Erythroblast (primary cell): ENCODE measurements around the gene USP4.

ENCODE experiments used
- GATA1 ChIP-seq: IDR thresholded peaks from 2 replicates; pipeline ENCODE4 v1.6.1; 2011; ENCODE audit warnings: low read depth, mild to moderate bottlenecking, control low read depth, low read length, moderate library complexity
- POLR2A ChIP-seq: IDR thresholded peaks from 2 replicates; pipeline ENCODE4 v1.6.1; 2011; ENCODE audit warnings: mild to moderate bottlenecking, low read length

- no peak for TF ChIP-seq POLR2A
- TF ChIP-seq GATA1 = no peak
Observed at GRCh38 chr3:49385617-49386016, 45.8 kb upstream of the USP4 start.
